MM.1S (cell line): ENCODE data around the gene OTP.

Experiments
- DNase-seq: peaks from one replicate; pipeline ENCODE4 v3.0.0-alpha.2; 2015
- H2AFZ ChIP-seq: fragments of 300-600 bp; sonication (generic); 2 replicates; pipeline ENCODE4 v1.6.0; 2016; ENCODE audit warnings: antibody characterized with exemption, low read length
- H3F3A ChIP-seq: fragments of 300-600 bp; sonication (generic); 2 replicates; pipeline ENCODE4 v1.6.1; 2016; ENCODE audit warnings: mild to moderate bottlenecking, antibody characterized with exemption, low read length, moderate library complexity, mixed read lengths; ENCODE audit not compliant: insufficient read depth
- H3K27ac ChIP-seq: fragments of 300-600 bp; sonication (generic); 2 replicates; pipeline ENCODE4 v1.5.1; 2016; ENCODE audit warnings: mild to moderate bottlenecking, low read length
- H3K27me3 ChIP-seq: fragments of 300-600 bp; sonication (generic); replicated peaks from 2 replicates; pipeline ENCODE4 v1.6.0; 2016; ENCODE audit warnings: low read length; ENCODE audit not compliant: insufficient read depth
- H3K36me3 ChIP-seq: fragments of 300-600 bp; sonication (generic); replicated peaks from 2 replicates; pipeline ENCODE4 v1.6.1; 2016; ENCODE audit warnings: mild to moderate bottlenecking, low read length, mixed read lengths; ENCODE audit not compliant: insufficient read depth
- H3K4me1 ChIP-seq: fragments of 300-600 bp; sonication (generic); 2 replicates; pipeline ENCODE4 v1.6.1; 2016; ENCODE audit warnings: low read length, mixed read lengths
- H3K4me2 ChIP-seq: fragments of 300-600 bp; sonication (generic); 2 replicates; pipeline ENCODE4 v1.6.0; 2016; ENCODE audit warnings: low read depth, low read length
- H3K4me3 ChIP-seq: fragments of 300-600 bp; sonication (generic); 2 replicates; pipeline ENCODE4 v1.5.1; 2016; ENCODE audit warnings: low read length, mixed read lengths
- H3K79me2 ChIP-seq: fragments of 300-600 bp; sonication (generic); 2 replicates; pipeline ENCODE4 v1.6.1; 2016; ENCODE audit warnings: mixed run types, low read length, mixed read lengths
- H3K9ac ChIP-seq: fragments of 300-600 bp; sonication (generic); 2 replicates; pipeline ENCODE4 v1.6.1; 2016; ENCODE audit warnings: low read length, mixed read lengths
- H3K9me2 ChIP-seq: fragments of 300-600 bp; sonication (generic); replicated peaks from 2 replicates; pipeline ENCODE4 v1.6.1; 2016; ENCODE audit warnings: mild to moderate bottlenecking, low read length, mixed read lengths; ENCODE audit not compliant: insufficient read depth
- H3K9me3 ChIP-seq: fragments of 300-600 bp; sonication (generic); replicated peaks from 2 replicates; pipeline ENCODE4 v1.6.1; 2016; ENCODE audit warnings: mild to moderate bottlenecking, low read length, mixed read lengths; ENCODE audit not compliant: insufficient read depth
- H4K20me1 ChIP-seq: fragments of 300-600 bp; sonication (generic); 2 replicates; pipeline ENCODE4 v1.6.1; 2016; ENCODE audit warnings: mild to moderate bottlenecking, low read length, moderate library complexity, mixed read lengths; ENCODE audit not compliant: insufficient read depth
- CTCF ChIP-seq: fragments of 300-600 bp; sonication (generic); IDR thresholded peaks from 2 replicates; pipeline ENCODE4 v1.5.1; 2016; ENCODE audit warnings: antibody characterized with exemption, low read length, mixed read lengths
- EZH2 ChIP-seq: fragments of 300-600 bp; sonication (generic); optimal IDR thresholded peaks from 2 replicates; pipeline ENCODE3; 2017; ENCODE audit warnings: low read depth, mild to moderate bottlenecking, antibody characterized with exemption, low read length, mixed read lengths
- EZH2phosphoT487 ChIP-seq: fragments of 300-600 bp; sonication (generic); IDR thresholded peaks from 2 replicates; pipeline ENCODE4 v1.6.1; 2018; ENCODE audit warnings: antibody characterized with exemption, low read length

The OTP gene

GRCh38 chr5:77658662-77659061 lies 20.1 kb upstream of the OTP start:
- H3K27ac ChIP-seq = no peak overlapping the region
- no peaks in the 10 kb centered on the region for H3K27me3 ChIP-seq
- H4K20me1 ChIP-seq = no peaks in the 10 kb centered on the region
- no peak overlapping the region for H2AFZ ChIP-seq
- no peak overlapping the region for H3K9ac ChIP-seq
- H3K4me1 ChIP-seq = no peaks in the 10 kb centered on the region
- no peaks in the 10 kb centered on the region for H3K79me2 ChIP-seq
- TF ChIP-seq EZH2 = no peak
- TF ChIP-seq EZH2phosphoT487 = no peak
- TF ChIP-seq CTCF = no peak
- H3K4me2 ChIP-seq = no peak overlapping the region
- no peak for DNase-seq
- no peaks in the 10 kb centered on the region for H3K36me3 ChIP-seq
- H3K4me3 ChIP-seq = no peak overlapping the region
- no peaks in the 10 kb centered on the region for H3F3A ChIP-seq
- H3K9me2 ChIP-seq = no peaks in the 10 kb centered on the region
- no peaks in the 10 kb centered on the region for H3K9me3 ChIP-seq

- TF ChIP-seq CTCF = no peak
- no peak for TF ChIP-seq EZH2phosphoT487
- Histone ChIP-seq H3K4me3 (no peak overlapping the region), H3K4me1 (no peaks in the 10 kb centered on the region)
These were observed 12.8 kb upstream of the OTP start for GRCh38 chr5:77651343-77651742.

GRCh38 chr5:77650686-77651085 lies 12.2 kb upstream of the OTP start:
- no peak for TF ChIP-seq EZH2phosphoT487
- TF ChIP-seq EZH2 = no peak
- TF ChIP-seq CTCF = no peak
- Histone ChIP-seq H3K27me3 (no peaks in the 10 kb centered on the region; the same call in 1 of the 2 replicates), H3K36me3 (no peaks in the 10 kb centered on the region)

More at GRCh38 chr5:77651343-77651742, 12.8 kb upstream of the OTP start:
- no peak overlapping the region for H3K27ac ChIP-seq
- no peak overlapping the region for H2AFZ ChIP-seq
- H3K9ac ChIP-seq = no peak overlapping the region
- no peaks in the 10 kb centered on the region for H3K36me3 ChIP-seq
- no peaks in the 10 kb centered on the region for H3F3A ChIP-seq
- no peak for DNase-seq
- no peaks in the 10 kb centered on the region for H3K79me2 ChIP-seq
- no peaks in the 10 kb centered on the region; the same call in 1 of the 2 replicates for H3K27me3 ChIP-seq
- no peak overlapping the region for H3K4me2 ChIP-seq
- no peaks in the 10 kb centered on the region for H4K20me1 ChIP-seq
- no peaks in the 10 kb centered on the region for H3K9me3 ChIP-seq
- no peaks in the 10 kb centered on the region for H3K9me2 ChIP-seq

More at GRCh38 chr5:77650686-77651085, 12.2 kb upstream of the OTP start:
- Histone ChIP-seq H3K9me3 (no peaks in the 10 kb centered on the region), H3K4me3 (no peak overlapping the region), H3K9me2 (no peaks in the 10 kb centered on the region), H3K4me2 (no peak overlapping the region), H3K9ac (no peak overlapping the region), H3K4me1 (no peaks in the 10 kb centered on the region), H4K20me1 (no peaks in the 10 kb centered on the region), H2AFZ (no peak overlapping the region), H3K27ac (no peak overlapping the region), H3F3A (no peaks in the 10 kb centered on the region), H3K79me2 (no peaks in the 10 kb centered on the region)
- DNase-seq = no peak
